MCF 10A (cell line): ENCODE results near the gene SRCIN1. TPM values are rescaled to one million over a fixed set of nuclear protein-coding genes. Genes with fewer than 3 reads are reported as not detected.
"Not testable (repeated sequence)": the region's sequence is repeated elsewhere in the genome, so short reads cannot be mapped to it uniquely, and the experiment has no call there.

Experiments
- BruUV-seq: library from RNA; stranded (reverse); fragments of 400-500 nt; replicated peaks from 2 replicates; lab custom pipeline; 2021; lab: Mats Ljungman, UMichigan
- CTCF ChIA-PET: fragments of 300-600 bp; sonication (Branson Sonifier 250); formaldehyde crosslinking; extraction: SDS; loops from one replicate; lab custom pipeline; 2021; ENCODE audit warnings: antibody characterized with exemption, inconsistent platforms; lab: Yijun Ruan, JAX
- POLR2A ChIA-PET: fragments of 300-600, 350-650 bp; sonication (Branson Sonifier 250); formaldehyde crosslinking; extraction: SDS; loops from one replicate; lab custom pipeline; 2020; ENCODE audit warnings: antibody characterized with exemption, inconsistent platforms; lab: Yijun Ruan, JAX
- DNase-seq: peaks from one replicate; pipeline ENCODE4 v3.0.0-alpha.2; 2018; ENCODE audit not compliant: unreplicated experiment
- H3K27ac Mint-ChIP-seq: one replicate; pipeline ENCODE4 v1.8.0; 2022; ENCODE audit warnings: mild to moderate bottlenecking, low read depth, mixed read lengths; ENCODE audit not compliant: unreplicated experiment
- H3K27me3 Mint-ChIP-seq: one replicate; pipeline ENCODE4 v1.8.0; 2022; ENCODE audit warnings: mixed read lengths; ENCODE audit not compliant: insufficient read depth, unreplicated experiment
- H3K36me3 Mint-ChIP-seq: one replicate; pipeline ENCODE4 v1.8.0; 2022; ENCODE audit warnings: mild to moderate bottlenecking, moderate library complexity, mixed read lengths; ENCODE audit not compliant: insufficient read depth, unreplicated experiment
- H3K4me1 Mint-ChIP-seq: one replicate; pipeline ENCODE4 v1.8.0; 2022; ENCODE audit warnings: mixed read lengths; ENCODE audit not compliant: insufficient read depth, unreplicated experiment
- H3K4me3 Mint-ChIP-seq: one replicate; pipeline ENCODE4 v1.8.0; 2022; ENCODE audit warnings: mild to moderate bottlenecking, moderate library complexity, mixed read lengths; ENCODE audit not compliant: unreplicated experiment
- H3K9me3 Mint-ChIP-seq: one replicate; pipeline ENCODE4 v1.8.0; 2022; ENCODE audit warnings: mixed read lengths; ENCODE audit not compliant: unreplicated experiment
- intact Hi-C: fragments of 100-400 bp; cut with micrococcal nuclease; formaldehyde crosslinking; loops from 2 replicates; pipeline ENCODE4 v1.14.1; 2022
- total RNA-seq: library from RNA; stranded (reverse); gene quantifications from 2 replicates; pipeline ENCODE4 v1.2.3, GENCODE V29; 2022
- TF ChIP-seq, protein P1 (sequence below): fragments of 200-600 bp; IDR thresholded peaks from one replicate; pipeline ENCODE4 v1.8.0; 2022; ENCODE audit warnings: antibody characterized with exemption, mild to moderate bottlenecking; ENCODE audit not compliant: unreplicated experiment

Gene SRCIN1
- total RNA-seq, 1 experiment from 2014 or later: 5.7 TPM

DNA sequence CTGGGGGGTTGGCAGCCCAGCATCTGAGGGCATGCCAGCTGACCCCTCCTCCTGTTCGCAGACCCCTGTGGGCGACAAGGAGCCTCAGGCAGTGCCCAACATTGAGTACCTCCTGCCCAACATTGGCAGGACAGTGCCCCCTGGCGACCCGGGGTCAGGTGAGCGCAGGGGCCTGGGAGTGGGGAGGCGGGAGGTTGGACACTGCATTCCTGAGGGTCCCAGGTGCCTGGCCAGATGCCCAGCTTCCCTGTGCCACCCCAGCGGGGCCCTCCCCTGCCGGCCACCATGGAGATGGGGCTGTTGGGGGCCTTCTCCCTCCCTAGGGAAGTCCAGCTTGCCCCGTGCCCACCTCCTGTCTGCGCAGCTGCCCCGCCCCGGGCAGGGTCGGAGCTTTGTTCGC, 107.4 kb downstream of the SRCIN1 start:
- Mint-ChIP-seq H3K9me3 (no peaks in the 10 kb centered on the region), H3K4me1 (no peaks in the 10 kb centered on the region), H3K27ac (no peak overlapping the region), H3K4me3 (no peak overlapping the region), H3K36me3 (peaks cover 24% of the 10 kb centered on the region), H3K27me3 (no peaks in the 10 kb centered on the region)
- no peak for DNase-seq
- ChIA-PET POLR2A (no interaction called here), CTCF (no interaction called here)
- TF ChIP-seq, protein P1, sequence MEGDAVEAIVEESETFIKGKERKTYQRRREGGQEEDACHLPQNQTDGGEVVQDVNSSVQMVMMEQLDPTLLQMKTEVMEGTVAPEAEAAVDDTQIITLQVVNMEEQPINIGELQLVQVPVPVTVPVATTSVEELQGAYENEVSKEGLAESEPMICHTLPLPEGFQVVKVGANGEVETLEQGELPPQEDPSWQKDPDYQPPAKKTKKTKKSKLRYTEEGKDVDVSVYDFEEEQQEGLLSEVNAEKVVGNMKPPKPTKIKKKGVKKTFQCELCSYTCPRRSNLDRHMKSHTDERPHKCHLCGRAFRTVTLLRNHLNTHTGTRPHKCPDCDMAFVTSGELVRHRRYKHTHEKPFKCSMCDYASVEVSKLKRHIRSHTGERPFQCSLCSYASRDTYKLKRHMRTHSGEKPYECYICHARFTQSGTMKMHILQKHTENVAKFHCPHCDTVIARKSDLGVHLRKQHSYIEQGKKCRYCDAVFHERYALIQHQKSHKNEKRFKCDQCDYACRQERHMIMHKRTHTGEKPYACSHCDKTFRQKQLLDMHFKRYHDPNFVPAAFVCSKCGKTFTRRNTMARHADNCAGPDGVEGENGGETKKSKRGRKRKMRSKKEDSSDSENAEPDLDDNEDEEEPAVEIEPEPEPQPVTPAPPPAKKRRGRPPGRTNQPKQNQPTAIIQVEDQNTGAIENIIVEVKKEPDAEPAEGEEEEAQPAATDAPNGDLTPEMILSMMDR: no peak
- BruUV-seq: no TSS peak
- intact Hi-C loops: no loop called here

DNA sequence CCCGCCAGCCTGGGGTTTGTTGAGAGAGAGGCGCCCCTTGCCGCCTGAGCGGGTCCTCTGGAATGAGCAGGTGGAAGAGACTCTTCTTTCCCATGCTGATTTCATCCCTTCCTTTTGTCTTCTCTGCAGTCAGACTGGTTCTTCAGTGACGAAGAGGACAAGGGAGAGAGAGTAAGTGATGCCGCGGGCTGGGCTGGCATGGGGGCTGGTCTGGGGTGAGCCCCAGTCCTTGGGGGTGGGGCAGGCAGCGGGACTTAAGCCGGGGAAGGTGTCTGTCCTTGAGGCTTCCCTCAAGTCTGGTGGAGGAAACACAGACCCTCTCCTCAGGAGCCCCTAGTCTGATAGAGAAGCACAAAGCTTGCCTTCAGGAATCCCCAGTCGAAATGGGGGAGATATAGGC, 108.1 kb downstream of the SRCIN1 start:
- H3K27me3 Mint-ChIP-seq, H3K4me3 Mint-ChIP-seq, H3K4me1 Mint-ChIP-seq, DNase-seq, H3K27ac Mint-ChIP-seq, H3K9me3 Mint-ChIP-seq, intact Hi-C loops, POLR2A ChIA-PET, BruUV-seq: not testable (repeated sequence)
- peaks cover 21% of the 10 kb centered on the region for H3K36me3 Mint-ChIP-seq
- CTCF ChIA-PET: interaction anchor here (0.5 kb wide), 1 partner anchor 12 kb away, joined by 3 read pairs; no protein-coding TSS in a partner anchor

DNA sequence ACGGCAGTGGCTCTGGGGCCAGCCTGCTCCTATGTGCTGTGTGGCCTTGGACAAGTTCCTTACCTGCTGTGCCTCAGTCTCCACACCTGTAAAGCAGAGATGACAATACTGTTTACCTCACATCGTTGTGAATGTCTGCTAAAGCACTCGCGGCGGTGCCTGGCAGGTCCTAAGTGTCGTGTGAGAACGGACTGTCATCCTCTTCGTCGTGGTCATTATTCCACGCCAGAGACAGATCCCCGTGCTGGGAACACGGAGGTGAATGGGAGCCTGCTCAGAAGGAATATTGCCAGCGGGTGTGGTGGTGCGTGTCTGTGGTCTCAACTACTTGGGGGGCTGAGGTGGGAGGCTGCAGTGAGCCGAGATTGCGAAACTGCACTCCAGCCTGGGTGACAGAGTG, 111.6 kb downstream of the SRCIN1 start:
- H3K27me3 Mint-ChIP-seq, H3K4me1 Mint-ChIP-seq, BruUV-seq, H3K9me3 Mint-ChIP-seq, POLR2A ChIA-PET, intact Hi-C loops, DNase-seq, H3K27ac Mint-ChIP-seq, H3K4me3 Mint-ChIP-seq: not testable (repeated sequence)
- peaks cover 34% of the 10 kb centered on the region for H3K36me3 Mint-ChIP-seq
- CTCF ChIA-PET: interaction anchor here (2.9 kb wide), 1 partner anchor 173 kb away, joined by 15 read pairs; no protein-coding TSS in a partner anchor

DNA sequence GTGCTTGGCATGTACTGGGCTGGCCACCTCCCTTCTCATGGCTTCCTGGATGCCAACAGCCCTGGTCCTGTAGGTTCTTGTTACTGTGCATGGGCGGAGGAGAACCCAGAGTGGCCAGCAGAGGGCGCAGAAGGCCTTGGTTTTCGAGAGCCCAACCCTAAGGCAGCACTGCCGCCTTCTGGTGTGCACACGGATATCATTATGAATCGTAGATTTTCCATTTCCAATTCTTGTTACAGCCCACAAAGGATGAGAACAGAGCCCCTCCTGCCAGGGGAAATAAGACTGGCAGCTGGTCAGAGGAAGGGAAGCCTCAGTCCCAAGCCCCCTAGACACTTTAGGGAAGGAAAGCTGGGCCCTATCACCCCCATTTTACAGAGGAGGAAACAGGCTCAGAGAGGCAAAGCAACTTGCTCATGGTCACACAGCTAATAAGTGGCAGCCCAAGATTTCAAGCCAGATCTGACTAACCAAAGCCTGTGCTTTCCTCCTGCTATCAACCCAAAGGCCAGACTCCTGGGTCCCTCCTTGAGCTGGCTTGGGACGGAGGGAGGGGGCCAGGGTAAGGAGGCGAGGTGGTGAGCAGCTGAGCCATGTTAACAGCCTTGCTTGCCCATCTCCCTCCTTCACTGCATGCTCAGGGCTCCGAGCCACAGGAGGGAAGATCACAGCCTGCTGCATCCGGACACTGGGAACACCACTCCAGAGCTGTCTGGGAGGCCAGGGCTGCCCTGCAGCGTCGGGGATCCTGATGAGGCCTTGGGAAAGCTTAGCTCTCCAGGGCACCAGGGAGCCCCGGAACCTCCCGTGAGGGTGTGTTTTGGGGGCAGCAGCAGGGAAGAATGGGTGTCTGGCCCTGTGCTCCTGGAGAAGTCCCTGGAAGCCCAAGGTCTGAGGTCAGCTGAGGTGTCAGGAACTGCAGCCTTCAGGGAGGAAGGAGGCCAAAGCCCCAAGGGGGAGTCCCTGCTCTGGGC, 113.4 kb downstream of the SRCIN1 start:
- H3K36me3 Mint-ChIP-seq: peaks cover 33% of the 10 kb centered on the region
- TF ChIP-seq, protein P1: peak; percentile 79
- not testable (repeated sequence) for H3K4me3 Mint-ChIP-seq, H3K9me3 Mint-ChIP-seq, H3K4me1 Mint-ChIP-seq, BruUV-seq, H3K27me3 Mint-ChIP-seq, H3K27ac Mint-ChIP-seq
- peak; percentile 86 for DNase-seq
- intact Hi-C loops: loop anchor here (1.0 kb wide), 4 partner anchors 88 to 175 kb away; no protein-coding TSS in a partner anchor
- ChIA-PET POLR2A (interaction anchor here (0.7 to 1.2 kb wide), 3 partner anchors 67 to 460 kb away, joined by 3 to 4 read pairs (median 3); no protein-coding TSS in a partner anchor), CTCF (interaction anchor here (0.8 to 6.0 kb wide), 9 partner anchors 21 to 174 kb away, joined by 3 to 73 read pairs (median 4); no protein-coding TSS in a partner anchor)

DNA sequence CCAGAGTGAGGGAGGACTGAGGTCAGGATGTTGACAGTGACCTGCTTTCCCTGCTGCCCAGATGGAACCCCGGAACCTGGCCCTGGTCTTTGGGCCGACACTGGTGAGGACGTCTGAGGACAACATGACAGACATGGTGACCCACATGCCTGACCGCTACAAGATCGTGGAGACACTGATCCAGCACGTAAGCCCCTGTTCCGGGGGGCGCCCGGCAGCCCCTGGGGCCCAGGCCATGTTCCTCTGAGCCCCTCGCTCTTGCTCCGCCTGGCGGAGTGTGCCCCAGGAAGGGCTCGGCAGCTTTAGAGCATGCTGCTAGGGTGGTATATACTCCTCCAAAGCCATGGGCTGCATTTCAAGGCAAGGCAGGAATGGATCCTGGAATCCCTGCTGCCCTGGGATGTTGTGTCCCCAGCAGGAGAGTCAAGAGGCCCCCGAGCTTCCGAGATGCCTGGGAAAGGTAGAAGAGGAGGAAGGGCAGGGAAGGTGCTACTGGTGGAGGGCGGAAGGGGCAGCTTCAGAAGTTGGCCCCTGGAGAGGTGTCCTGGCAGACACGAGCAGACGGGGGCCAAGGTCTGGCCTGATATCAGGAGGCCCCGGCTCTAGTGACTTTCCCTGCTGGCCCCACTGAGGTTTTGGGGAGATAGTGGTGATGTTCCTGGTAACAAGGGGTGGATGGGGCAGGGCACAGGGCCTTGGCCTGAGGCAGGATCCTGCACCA, 114.2 kb downstream of the SRCIN1 start:
- H3K27ac Mint-ChIP-seq, H3K9me3 Mint-ChIP-seq, H3K4me3 Mint-ChIP-seq, DNase-seq, H3K4me1 Mint-ChIP-seq, BruUV-seq, H3K27me3 Mint-ChIP-seq: not testable (repeated sequence)
- intact Hi-C loops: loop anchor here (1.0 kb wide), 4 partner anchors 89 to 176 kb away; no protein-coding TSS in a partner anchor
- CTCF ChIA-PET: interaction anchor here (0.7 to 6.0 kb wide), 8 partner anchors 36 to 175 kb away, joined by 3 to 73 read pairs (median 4); no protein-coding TSS in a partner anchor
- peaks cover 33% of the 10 kb centered on the region for H3K36me3 Mint-ChIP-seq
- POLR2A ChIA-PET: interaction anchor here (0.8 to 1.2 kb wide), 2 partner anchors 68 to 176 kb away, joined by 3 to 4 read pairs; no protein-coding TSS in a partner anchor

DNA sequence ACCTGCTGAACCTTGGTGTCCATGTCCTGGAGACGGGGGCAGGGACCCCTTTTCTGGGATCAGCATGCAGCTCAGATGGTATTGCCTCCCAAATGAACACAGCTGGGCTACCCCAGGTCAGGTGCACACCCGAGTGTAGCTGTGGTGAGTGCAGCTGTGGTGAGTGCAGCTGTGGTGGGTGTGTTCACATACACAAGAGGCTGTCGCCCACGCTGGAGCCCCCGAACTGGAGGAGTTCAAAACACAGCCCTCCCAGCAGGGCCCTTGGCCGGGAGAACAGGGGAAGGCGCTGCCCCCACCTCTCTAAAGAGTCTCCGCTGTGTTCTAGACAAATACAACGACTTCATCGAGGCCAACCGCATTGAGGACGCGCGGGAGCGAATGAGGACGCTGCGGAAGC, 116.0 kb downstream of the SRCIN1 start:
- CTCF ChIA-PET: interaction anchor here (0.6 to 6.0 kb wide), 3 partner anchors 65 to 187 kb away, joined by 3 to 73 read pairs (median 3); no protein-coding TSS in a partner anchor
- DNase-seq, H3K4me1 Mint-ChIP-seq, POLR2A ChIA-PET, H3K27me3 Mint-ChIP-seq, H3K9me3 Mint-ChIP-seq, H3K27ac Mint-ChIP-seq, intact Hi-C loops, BruUV-seq, H3K4me3 Mint-ChIP-seq: not testable (repeated sequence)
- H3K36me3 Mint-ChIP-seq: peaks cover 49% of the 10 kb centered on the region
